Measurements from ENCODE around the gene KIRREL3.

The KIRREL3 gene

DNA sequence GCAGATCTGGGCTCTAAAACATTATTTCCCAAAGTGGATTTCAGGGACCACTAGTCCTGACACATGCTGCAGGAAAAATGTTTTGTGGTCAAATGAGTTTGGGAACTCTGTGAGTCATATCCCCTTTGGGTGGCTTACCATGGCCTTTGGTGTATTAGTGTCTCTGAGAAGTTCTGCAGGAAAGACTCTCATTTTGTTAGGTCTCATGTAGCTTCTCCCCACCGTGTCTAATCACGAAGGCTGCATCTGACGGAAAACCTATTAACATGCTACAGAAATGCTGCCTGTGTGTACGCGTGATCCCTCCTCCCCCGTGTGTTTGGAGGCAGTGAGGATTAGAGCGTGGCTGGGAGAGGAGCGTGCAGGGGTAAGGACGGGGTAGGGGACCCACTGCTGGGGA is 453.4 kb downstream of the KIRREL3 start:
- no peak overlapping the region for H3K27ac ChIP-seq (ENCODE audit: low read depth, low read length)

DNA sequence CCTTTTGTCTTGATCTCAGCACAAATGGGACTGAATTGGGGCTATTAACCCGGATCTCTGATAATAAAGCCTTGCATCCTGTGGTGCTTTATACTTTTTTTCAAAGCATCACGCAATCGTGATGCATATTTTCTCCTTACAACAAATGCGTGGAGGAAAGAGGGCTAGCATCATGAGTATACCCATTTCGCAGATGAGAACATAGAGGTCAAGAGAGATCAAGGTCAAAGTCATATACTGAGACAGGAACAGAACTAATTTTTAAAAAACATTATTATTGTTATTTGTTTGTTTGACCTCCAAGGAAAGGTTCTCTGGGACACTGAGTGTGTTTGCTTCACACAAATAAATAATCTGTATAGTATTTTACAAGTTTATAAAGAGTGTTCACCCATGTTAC is 453.9 kb downstream of the KIRREL3 start:
- no peaks in the 10 kb centered on the region for H3K36me3 ChIP-seq (ENCODE audit: control insufficient read depth in 5 of 5, insufficient read depth in 5 of 5, low read length in 5 of 5)
- H3K9ac ChIP-seq (ENCODE audit: low read length in 5 of 5): no peak overlapping the region
- H3K27ac ChIP-seq (ENCODE audit: low read depth, low read length): no peak overlapping the region
- peaks cover 0 to 19% (median 10%) of the 10 kb centered on the region in 5 donors for H3K4me1 ChIP-seq (ENCODE audit: control insufficient read depth in 5 of 5, insufficient read depth in 5 of 5, low read length in 5 of 5)
- no peak overlapping the region for H3K4me3 ChIP-seq (ENCODE audit: low read depth in 1 of 5, low read length in 5 of 5)
- no peaks in the 10 kb centered on the region for H3K9me3 ChIP-seq (ENCODE audit: control insufficient read depth in 5 of 5, low read length in 5 of 5)
- peaks cover 0 to 20% (median 8%) of the 10 kb centered on the region in 5 donors for H3K27me3 ChIP-seq (ENCODE audit: control insufficient read depth in 5 of 5, insufficient read depth in 4 of 5, low read length in 5 of 5)

More for the DNA sequence above, 453.4 kb downstream of the KIRREL3 start:
- Histone ChIP-seq H3K9ac (ENCODE audit: low read length in 5 of 5) (no peak overlapping the region), H3K9me3 (ENCODE audit: control insufficient read depth in 5 of 5, low read length in 5 of 5) (no peaks in the 10 kb centered on the region), H3K4me1 (ENCODE audit: control insufficient read depth in 5 of 5, insufficient read depth in 5 of 5, low read length in 5 of 5) (peaks cover 0 to 19% (median 10%) of the 10 kb centered on the region in 5 donors), H3K27me3 (ENCODE audit: control insufficient read depth in 5 of 5, insufficient read depth in 4 of 5, low read length in 5 of 5) (peaks cover 0 to 20% (median 6%) of the 10 kb centered on the region in 5 donors), H3K36me3 (ENCODE audit: control insufficient read depth in 5 of 5, insufficient read depth in 5 of 5, low read length in 5 of 5) (no peaks in the 10 kb centered on the region), H3K4me3 (ENCODE audit: low read depth in 1 of 5, low read length in 5 of 5) (no peak overlapping the region)

DNA sequence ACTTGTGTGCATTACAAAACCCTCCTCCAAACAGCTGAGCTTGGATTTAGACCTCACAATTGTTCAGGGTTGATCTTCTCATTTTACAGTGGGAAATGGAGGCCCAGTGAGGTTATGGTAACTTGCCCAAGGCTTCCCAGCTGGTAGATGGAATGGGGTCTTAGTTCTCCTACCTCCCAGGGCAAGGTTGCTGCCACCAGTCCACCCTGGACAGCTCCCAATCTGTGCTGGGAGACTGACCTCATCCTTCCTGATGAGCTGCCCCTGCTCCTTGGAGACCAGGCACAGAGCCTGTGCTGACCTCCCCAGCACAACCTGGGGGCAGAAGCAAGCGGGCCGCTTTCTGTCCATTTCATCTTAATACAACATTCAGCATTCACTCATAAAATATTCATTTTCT is 454.4 kb downstream of the KIRREL3 start:
- no peaks in the 10 kb centered on the region for H3K36me3 ChIP-seq (ENCODE audit: control insufficient read depth in 5 of 5, insufficient read depth in 5 of 5, low read length in 5 of 5)
- H3K27ac ChIP-seq (ENCODE audit: low read depth, low read length): no peak overlapping the region
- no peaks in the 10 kb centered on the region for H3K9me3 ChIP-seq (ENCODE audit: control insufficient read depth in 5 of 5, low read length in 5 of 5)
- H3K27me3 ChIP-seq (ENCODE audit: control insufficient read depth in 5 of 5, insufficient read depth in 4 of 5, low read length in 5 of 5): peaks cover 0 to 20% (median 8%) of the 10 kb centered on the region in 5 donors
- peaks cover 0 to 19% (median 10%) of the 10 kb centered on the region in 5 donors for H3K4me1 ChIP-seq (ENCODE audit: control insufficient read depth in 5 of 5, insufficient read depth in 5 of 5, low read length in 5 of 5)
- H3K4me3 ChIP-seq (ENCODE audit: low read depth in 1 of 5, low read length in 5 of 5): no peak overlapping the region
- H3K9ac ChIP-seq (ENCODE audit: low read length in 5 of 5): no peak overlapping the region

DNA sequence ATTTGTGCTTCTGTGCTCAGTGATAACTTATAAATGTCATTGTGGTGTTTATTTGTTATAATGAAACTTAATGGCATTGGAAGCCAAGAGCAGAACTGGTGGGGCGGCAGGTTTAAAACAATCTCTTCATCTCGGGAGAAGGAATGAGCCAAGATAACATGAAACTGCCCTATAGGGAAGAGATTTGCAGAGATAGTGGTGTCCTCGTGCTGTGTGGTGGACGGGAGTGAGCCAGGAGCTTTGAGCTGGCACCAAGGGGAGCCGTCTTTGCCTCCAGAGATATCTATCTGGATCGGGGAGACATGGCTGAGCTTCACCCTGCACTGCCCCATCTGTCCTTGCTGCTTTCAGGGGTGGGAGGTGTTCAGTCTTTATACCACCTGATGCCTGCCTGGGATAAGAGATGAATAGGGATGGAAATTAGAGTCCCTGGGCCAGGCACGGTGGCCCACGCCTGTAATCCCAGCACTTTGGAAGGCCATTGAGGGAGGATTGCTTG is 455.5 kb downstream of the KIRREL3 start:
- H3K36me3 ChIP-seq (ENCODE audit: control insufficient read depth in 5 of 5, insufficient read depth in 5 of 5, low read length in 5 of 5): no peaks in the 10 kb centered on the region
- H3K4me1 ChIP-seq (ENCODE audit: control insufficient read depth in 5 of 5, insufficient read depth in 5 of 5, low read length in 5 of 5): peaks cover 0 to 19% (median 10%) of the 10 kb centered on the region in 5 donors
- peaks cover 0 to 20% (median 8%) of the 10 kb centered on the region in 5 donors for H3K27me3 ChIP-seq (ENCODE audit: control insufficient read depth in 5 of 5, insufficient read depth in 4 of 5, low read length in 5 of 5)
- H3K9ac ChIP-seq (ENCODE audit: low read length in 5 of 5): no peak overlapping the region
- no peaks in the 10 kb centered on the region for H3K9me3 ChIP-seq (ENCODE audit: control insufficient read depth in 5 of 5, low read length in 5 of 5)
- no peak overlapping the region for H3K4me3 ChIP-seq (ENCODE audit: low read depth in 1 of 5, low read length in 5 of 5)
- no peak overlapping the region for H3K27ac ChIP-seq (ENCODE audit: low read depth, low read length)

DNA sequence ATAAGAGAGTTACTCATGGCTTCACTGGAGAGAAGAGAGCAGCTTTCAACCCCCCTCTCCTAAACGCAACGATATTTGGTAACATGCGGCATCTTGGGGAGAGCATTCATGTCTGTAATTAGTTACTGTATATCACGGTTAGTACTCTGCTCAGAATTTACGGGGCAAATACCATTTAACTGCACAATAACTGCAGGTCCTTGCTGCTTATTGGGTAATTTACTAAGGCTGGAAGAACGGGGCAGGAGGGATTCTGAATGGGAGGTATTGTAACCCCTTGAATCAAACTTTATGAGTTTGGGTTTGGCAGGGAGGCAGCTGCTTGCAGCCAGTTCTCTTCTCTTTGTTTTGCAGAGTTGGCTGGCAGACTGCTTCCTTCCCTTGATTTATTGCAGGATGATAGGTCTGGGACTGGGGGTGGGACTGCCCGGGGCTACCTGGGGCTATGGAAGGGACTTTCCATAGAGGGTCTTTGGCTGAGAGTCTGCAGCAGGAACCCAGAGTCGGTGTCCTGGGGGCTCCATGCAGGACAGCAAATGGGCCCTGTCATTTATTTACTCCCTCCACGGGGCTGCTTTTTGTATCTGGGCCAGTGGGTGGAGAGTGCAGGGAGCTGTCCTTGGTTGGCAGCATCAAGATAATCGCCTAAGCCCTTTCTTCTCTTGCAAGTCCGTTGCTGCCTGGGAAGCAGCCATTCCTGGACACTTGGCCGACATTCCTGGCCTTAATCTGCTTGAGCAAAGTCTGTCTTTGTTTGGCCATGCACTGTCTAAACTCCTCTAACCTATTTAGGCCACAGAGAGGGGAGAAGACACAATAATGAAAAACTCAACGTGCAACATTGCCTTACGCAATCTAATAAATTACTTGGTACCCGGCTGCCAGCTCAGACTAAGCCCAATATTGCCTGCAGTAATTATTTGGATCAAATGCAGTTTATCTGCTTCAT is 456.2 kb downstream of the KIRREL3 start:
- Histone ChIP-seq H3K4me3 (ENCODE audit: low read depth in 1 of 5, low read length in 5 of 5) (no peak overlapping the region), H3K4me1 (ENCODE audit: control insufficient read depth in 5 of 5, insufficient read depth in 5 of 5, low read length in 5 of 5) (peaks cover 0 to 19% (median 10%) of the 10 kb centered on the region in 5 donors), H3K27ac (ENCODE audit: low read depth, low read length) (no peak overlapping the region), H3K9me3 (ENCODE audit: control insufficient read depth in 5 of 5, low read length in 5 of 5) (no peaks in the 10 kb centered on the region), H3K9ac (ENCODE audit: low read length in 5 of 5) (no peak overlapping the region), H3K27me3 (ENCODE audit: control insufficient read depth in 5 of 5, insufficient read depth in 4 of 5, low read length in 5 of 5) (peaks cover 0 to 20% (median 8%) of the 10 kb centered on the region in 5 donors), H3K36me3 (ENCODE audit: control insufficient read depth in 5 of 5, insufficient read depth in 5 of 5, low read length in 5 of 5) (no peaks in the 10 kb centered on the region)

DNA sequence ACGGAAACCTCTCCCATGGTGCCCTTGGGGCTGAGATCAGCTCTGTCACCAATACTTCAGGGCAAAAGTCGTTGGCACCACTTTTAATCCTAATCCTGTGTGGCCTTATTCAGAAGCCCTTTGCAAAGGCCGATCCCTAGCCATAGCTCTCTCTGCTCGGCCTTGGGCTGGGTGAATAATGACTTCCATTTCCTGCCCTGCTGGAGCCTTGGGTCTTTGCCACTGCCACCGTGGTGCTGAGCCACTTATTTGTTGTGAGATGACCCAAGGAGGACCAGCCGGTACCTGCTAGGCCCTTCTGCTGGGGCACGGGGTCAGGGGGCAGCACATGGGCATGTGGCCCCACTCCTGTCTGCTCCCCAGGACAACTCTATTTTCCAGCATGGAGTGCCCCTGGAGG is 456.9 kb downstream of the KIRREL3 start:
- Histone ChIP-seq H3K4me1 (ENCODE audit: control insufficient read depth in 5 of 5, insufficient read depth in 5 of 5, low read length in 5 of 5) (peaks cover 0 to 19% (median 10%) of the 10 kb centered on the region in 5 donors), H3K9ac (ENCODE audit: low read length in 5 of 5) (no peak overlapping the region), H3K4me3 (ENCODE audit: low read depth in 1 of 5, low read length in 5 of 5) (no peak overlapping the region), H3K27ac (ENCODE audit: low read depth, low read length) (no peak overlapping the region), H3K36me3 (ENCODE audit: control insufficient read depth in 5 of 5, insufficient read depth in 5 of 5, low read length in 5 of 5) (no peaks in the 10 kb centered on the region), H3K27me3 (ENCODE audit: control insufficient read depth in 5 of 5, insufficient read depth in 4 of 5, low read length in 5 of 5) (peaks cover 0 to 20% (median 8%) of the 10 kb centered on the region in 5 donors), H3K9me3 (ENCODE audit: control insufficient read depth in 5 of 5, low read length in 5 of 5) (no peaks in the 10 kb centered on the region)

DNA sequence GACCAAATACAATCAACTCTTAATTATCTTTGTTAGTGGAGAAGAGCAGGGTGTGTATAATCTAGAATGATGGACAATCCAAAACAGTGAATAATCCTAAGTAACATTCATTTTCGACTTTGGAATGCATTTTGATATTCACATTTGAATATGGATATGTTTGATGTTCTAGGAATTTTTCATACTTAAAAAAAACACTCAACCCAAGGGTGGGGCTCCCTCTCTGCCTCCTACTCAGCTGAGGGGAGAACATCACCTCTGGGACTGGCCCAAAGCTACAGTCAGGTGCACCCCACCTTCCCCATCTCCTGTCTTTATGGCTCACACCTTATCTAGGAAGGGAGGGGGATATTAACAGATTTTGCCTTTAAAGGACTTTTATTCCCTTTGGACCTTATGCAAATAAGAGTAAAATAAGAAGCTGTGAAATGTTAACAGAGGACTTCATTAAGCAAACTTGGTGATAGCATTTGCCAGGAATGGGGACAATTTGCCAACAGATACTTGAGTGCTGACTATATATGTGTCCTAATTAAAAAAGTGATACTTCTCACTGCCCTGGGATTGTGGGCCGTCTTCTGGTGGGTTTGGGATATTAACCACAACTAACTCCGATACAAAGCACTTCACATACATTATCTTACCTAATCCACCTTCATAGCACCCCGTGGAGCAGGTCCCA is 458.1 kb downstream of the KIRREL3 start:
- H3K9ac ChIP-seq (ENCODE audit: low read length in 5 of 5): no peak overlapping the region
- no peak overlapping the region for H3K27ac ChIP-seq (ENCODE audit: low read depth, low read length)
- no peak overlapping the region for H3K4me3 ChIP-seq (ENCODE audit: low read depth in 1 of 5, low read length in 5 of 5)
- H3K36me3 ChIP-seq (ENCODE audit: control insufficient read depth in 5 of 5, insufficient read depth in 5 of 5, low read length in 5 of 5): no peaks in the 10 kb centered on the region
- no peaks in the 10 kb centered on the region for H3K9me3 ChIP-seq (ENCODE audit: control insufficient read depth in 5 of 5, low read length in 5 of 5)
- peaks cover 0 to 26% (median 9%) of the 10 kb centered on the region in 5 donors for H3K27me3 ChIP-seq (ENCODE audit: control insufficient read depth in 5 of 5, insufficient read depth in 4 of 5, low read length in 5 of 5)
- peaks cover 0 to 19% (median 10%) of the 10 kb centered on the region in 5 donors for H3K4me1 ChIP-seq (ENCODE audit: control insufficient read depth in 5 of 5, insufficient read depth in 5 of 5, low read length in 5 of 5)

DNA sequence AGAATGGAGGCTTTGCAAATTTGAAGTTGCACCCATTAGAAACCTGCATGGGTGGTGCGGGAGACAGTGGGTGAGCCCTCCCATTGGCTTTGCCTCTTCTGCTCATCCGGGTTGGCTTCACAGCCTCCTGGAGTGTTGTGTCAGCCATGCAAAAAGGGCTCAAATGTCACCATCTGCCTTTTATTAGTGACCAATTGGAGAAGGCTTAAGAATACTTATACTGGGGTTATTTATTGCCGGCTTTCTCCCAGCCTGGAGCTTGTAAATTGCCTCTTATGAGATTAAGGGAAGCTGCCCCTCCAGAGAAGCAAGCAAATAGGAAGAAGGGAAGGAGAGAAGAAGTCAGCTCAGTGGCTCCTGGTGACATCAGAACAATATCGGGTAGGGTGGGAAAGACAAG is 462.5 kb downstream of the KIRREL3 start:
- Histone ChIP-seq H3K27me3 (ENCODE audit: control insufficient read depth in 5 of 5, insufficient read depth in 4 of 5, low read length in 5 of 5) (peaks cover 4 to 14% (median 7%) of the 10 kb centered on the region in 5 donors), H3K36me3 (ENCODE audit: control insufficient read depth in 5 of 5, insufficient read depth in 5 of 5, low read length in 5 of 5) (no peaks in the 10 kb centered on the region)

DNA sequence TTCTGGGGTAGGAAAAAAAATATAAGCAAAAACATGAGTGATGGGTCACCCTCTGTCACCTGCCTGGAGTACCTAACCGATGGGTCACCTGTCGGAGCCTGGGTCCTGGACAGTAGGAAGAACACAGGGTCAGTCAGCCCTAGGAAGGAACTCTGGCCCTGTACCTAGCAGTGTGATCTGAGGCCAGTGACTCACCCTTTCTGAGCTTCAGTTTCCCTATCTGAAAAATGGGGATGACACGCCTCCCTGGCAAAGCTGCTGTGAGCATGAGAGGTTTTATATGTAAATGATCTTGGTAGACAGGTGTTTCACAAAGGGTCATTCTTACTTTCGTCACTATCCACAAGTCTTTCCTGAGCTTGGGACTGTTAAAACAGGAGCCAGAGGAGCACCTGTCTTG is 463.1 kb downstream of the KIRREL3 start:
- Histone ChIP-seq H3K9me3 (ENCODE audit: control insufficient read depth in 5 of 5, low read length in 5 of 5) (no peaks in the 10 kb centered on the region), H3K36me3 (ENCODE audit: control insufficient read depth in 5 of 5, insufficient read depth in 5 of 5, low read length in 5 of 5) (no peaks in the 10 kb centered on the region), H3K27ac (ENCODE audit: low read depth, low read length) (no peak overlapping the region)

More for the DNA sequence above, 462.5 kb downstream of the KIRREL3 start:
- H3K9me3 ChIP-seq (ENCODE audit: control insufficient read depth in 5 of 5, low read length in 5 of 5): no peaks in the 10 kb centered on the region
- H3K9ac ChIP-seq (ENCODE audit: low read length in 5 of 5): no peak overlapping the region
- H3K27ac ChIP-seq (ENCODE audit: low read depth, low read length): no peak overlapping the region
- no peak overlapping the region for H3K4me3 ChIP-seq (ENCODE audit: low read depth in 1 of 5, low read length in 5 of 5)
- H3K4me1 ChIP-seq (ENCODE audit: control insufficient read depth in 5 of 5, insufficient read depth in 5 of 5, low read length in 5 of 5): peaks cover 0 to 2% (median 0%) of the 10 kb centered on the region in 5 donors

More for the DNA sequence above, 463.1 kb downstream of the KIRREL3 start:
- Histone ChIP-seq H3K4me3 (ENCODE audit: low read depth in 1 of 5, low read length in 5 of 5) (no peak overlapping the region), H3K4me1 (ENCODE audit: control insufficient read depth in 5 of 5, insufficient read depth in 5 of 5, low read length in 5 of 5) (no peaks in the 10 kb centered on the region), H3K9ac (ENCODE audit: low read length in 5 of 5) (no peak overlapping the region), H3K27me3 (ENCODE audit: control insufficient read depth in 5 of 5, insufficient read depth in 4 of 5, low read length in 5 of 5) (peaks cover 4 to 13% (median 7%) of the 10 kb centered on the region in 5 donors)

Data from subcutaneous abdominal adipose tissue (tissue), 5 donors.